Measurements from ENCODE around the gene DAB2IP. TPM values are rescaled to one million over a fixed set of nuclear protein-coding genes. Genes with fewer than 3 reads are reported as not detected.

Gene DAB2IP
- total and polyA plus RNA-seq, 2 experiments from 2014 or later = 8.9 to 42.8 TPM

GRCh38 chr9:121610638-121610953, 40.8 kb upstream of the DAB2IP start:
- peak; percentile 78 for ATAC-seq
- H3K36me3 Mint-ChIP-seq (ENCODE audit: low read depth) = no peaks in the 10 kb centered on the region; the same call in 2 of the 3 replicates
- peaks cover 13% of the 10 kb centered on the region for H3K4me1 ChIP-seq (ENCODE audit: insufficient read depth)
- DNase-seq (ENCODE audit: low spot score) = peak; percentile 72
- H3K4me3 Mint-ChIP-seq = no peak overlapping the region
- H3K27ac Mint-ChIP-seq = no peak overlapping the region
- no peaks in the 10 kb centered on the region for H3K27me3 ChIP-seq (ENCODE audit: insufficient read depth)
- no peaks in the 10 kb centered on the region for H3K9me2 ChIP-seq (ENCODE audit: insufficient read depth)
- no peaks in the 10 kb centered on the region; the same call in 1 of the 2 replicates for H3K36me3 ChIP-seq (ENCODE audit: insufficient read depth)
- peaks cover 4% of the 10 kb centered on the region for H3K27me3 Mint-ChIP-seq (ENCODE audit: insufficient read depth, low read depth, poor library complexity)
- H4K20me1 ChIP-seq (replicated peaks; ENCODE audit: insufficient read depth) = peaks cover 16% of the 10 kb centered on the region; the same call in 1 of the 2 replicates
- H3K9me3 Mint-ChIP-seq = no peaks in the 10 kb centered on the region
- H3K4me3 ChIP-seq = no peak overlapping the region
- no peaks in the 10 kb centered on the region for H3F3A ChIP-seq (replicated peaks; ENCODE audit: low read depth)
- H3K27ac ChIP-seq (ENCODE audit: low read depth) = no peak overlapping the region
- H3K4me2 ChIP-seq = no peak overlapping the region
- TF ChIP-seq CTCF (conservative IDR thresholded peaks at IDR 0.05; ENCODE audit: low read depth in 2 of 2) (peak; percentile 46 to 50), STAT1 (IDR thresholded peaks at IDR 0.05; ENCODE audit: unreplicated experiment) (no peak), EZH2 (IDR thresholded peaks at IDR 0.05; ENCODE audit: low read depth, unreplicated experiment) (no peak), CREB1 (CRISPR knock-in tag; IDR thresholded peaks at IDR 0.05; ENCODE audit: low read depth) (no peak)
- H2AFZ ChIP-seq = no peak overlapping the region
- peaks cover 25% of the 10 kb centered on the region for H3K4me1 Mint-ChIP-seq
- H3K79me2 ChIP-seq (replicated peaks; ENCODE audit: insufficient read depth) = peaks cover 15% of the 10 kb centered on the region

- H3K9me2 ChIP-seq (ENCODE audit: insufficient read depth) = no peaks in the 10 kb centered on the region
- TF ChIP-seq ZNF114 (CRISPR knock-in tag; IDR thresholded peaks at IDR 0.05) = no peak
- DNase-seq (ENCODE audit: low spot score) (no peak), ATAC-seq (peak; percentile 74)
- H2AFZ ChIP-seq = no peak overlapping the region
- 0 out of 2 replicates have a peak overlapping the region, but pooled peaks have one; percentile 0 for H3K4me2 ChIP-seq
- no peaks in the 10 kb centered on the region for H3K27me3 ChIP-seq (ENCODE audit: insufficient read depth)
- peaks cover 33% of the 10 kb centered on the region for H3K4me1 Mint-ChIP-seq
- H3K27me3 Mint-ChIP-seq (ENCODE audit: insufficient read depth, low read depth, poor library complexity) = peaks cover 6% of the 10 kb centered on the region
- H3K4me1 ChIP-seq (ENCODE audit: insufficient read depth) = peaks cover 13% of the 10 kb centered on the region
- H3K4me3 Mint-ChIP-seq = no peak overlapping the region
- no peaks in the 10 kb centered on the region for H3F3A ChIP-seq (replicated peaks; ENCODE audit: low read depth)
- peak overlapping the region; percentile 53 for H3K27ac ChIP-seq (ENCODE audit: low read depth)
- H3K27ac Mint-ChIP-seq = no peak overlapping the region; the same call in 1 of the 2 replicates
- no peaks in the 10 kb centered on the region for H3K9me3 Mint-ChIP-seq
- H3K79me2 ChIP-seq (replicated peaks; ENCODE audit: insufficient read depth) = peaks cover 2% of the 10 kb centered on the region
- H4K20me1 ChIP-seq (replicated peaks; ENCODE audit: insufficient read depth) = peaks cover 11% of the 10 kb centered on the region; the same call in 1 of the 2 replicates
- no peaks in the 10 kb centered on the region; the same call in 2 of the 3 replicates for H3K36me3 Mint-ChIP-seq (ENCODE audit: low read depth)
- H3K36me3 ChIP-seq (ENCODE audit: insufficient read depth) = no peaks in the 10 kb centered on the region; the same call in 1 of the 2 replicates
- H3K4me3 ChIP-seq = no peak overlapping the region
These were observed 38.9 kb upstream of the DAB2IP start for GRCh38 chr9:121612511-121612998.

GRCh38 chr9:121613009-121613752, 38.3 kb upstream of the DAB2IP start:
- H3K9me2 ChIP-seq (ENCODE audit: insufficient read depth) = no peaks in the 10 kb centered on the region
- H3K79me2 ChIP-seq (replicated peaks; ENCODE audit: insufficient read depth) = peaks cover 1% of the 10 kb centered on the region
- no peak; the same call in 2 of the 3 replicates for ATAC-seq
- Mint-ChIP-seq H3K9me3 (no peaks in the 10 kb centered on the region), H3K4me1 (peaks cover 33% of the 10 kb centered on the region), H3K4me3 (no peak overlapping the region), H3K36me3 (ENCODE audit: low read depth) (no peaks in the 10 kb centered on the region; the same call in 2 of the 3 replicates), H3K27ac (no peak overlapping the region), H3K27me3 (ENCODE audit: insufficient read depth, low read depth, poor library complexity) (peaks cover 6% of the 10 kb centered on the region)
- H3K36me3 ChIP-seq (ENCODE audit: insufficient read depth) = no peaks in the 10 kb centered on the region; the same call in 1 of the 2 replicates
- H2AFZ ChIP-seq = no peak overlapping the region
- peaks cover 9% of the 10 kb centered on the region; the same call in 1 of the 2 replicates for H4K20me1 ChIP-seq (replicated peaks; ENCODE audit: insufficient read depth)
- no peak overlapping the region for H3K4me3 ChIP-seq
- H3K4me2 ChIP-seq = 0 out of 2 replicates have a peak overlapping the region, but pooled peaks have one; percentile 0
- no peaks in the 10 kb centered on the region for H3K27me3 ChIP-seq (ENCODE audit: insufficient read depth)
- H3K27ac ChIP-seq (ENCODE audit: low read depth) = 0 out of 2 replicates have a peak overlapping the region, but pooled peaks have one; percentile 53
- no peaks in the 10 kb centered on the region for H3F3A ChIP-seq (replicated peaks; ENCODE audit: low read depth)
- H3K4me1 ChIP-seq (ENCODE audit: insufficient read depth) = peaks cover 13% of the 10 kb centered on the region
- no peak for DNase-seq (ENCODE audit: low spot score)
- TF ChIP-seq NANOG (IDR thresholded peaks at IDR 0.05; ENCODE audit: borderline replicate concordance) = no peak
- TF ChIP-seq REST (IDR thresholded peaks at IDR 0.05; ENCODE audit: unreplicated experiment) = no peak
- TF ChIP-seq EZH2phosphoT487 (IDR thresholded peaks at IDR 0.05; ENCODE audit: unreplicated experiment) = no peak
- TF ChIP-seq CTCF (conservative IDR thresholded peaks at IDR 0.05; ENCODE audit: low read depth in 2 of 2) = no peak
- TF ChIP-seq ZNF331 (CRISPR knock-in tag; IDR thresholded peaks at IDR 0.05; ENCODE audit: low read depth) = no peak
- TF ChIP-seq CREB1 (CRISPR knock-in tag; IDR thresholded peaks at IDR 0.05; ENCODE audit: low read depth) = no peak
- no peak for TF ChIP-seq ZNF114 (CRISPR knock-in tag; IDR thresholded peaks at IDR 0.05)

All from GM23338 (cell line).